NCI-H1436 treated with DMSO at 0.1 percent for 48 hours (cell line): ENCODE measurements around the gene ANO4.

Experiments
- DNase-seq: peaks from one replicate; lab custom pipeline; 2025; lab: John Stamatoyannopoulos, UW

ANO4 gene

DNA sequence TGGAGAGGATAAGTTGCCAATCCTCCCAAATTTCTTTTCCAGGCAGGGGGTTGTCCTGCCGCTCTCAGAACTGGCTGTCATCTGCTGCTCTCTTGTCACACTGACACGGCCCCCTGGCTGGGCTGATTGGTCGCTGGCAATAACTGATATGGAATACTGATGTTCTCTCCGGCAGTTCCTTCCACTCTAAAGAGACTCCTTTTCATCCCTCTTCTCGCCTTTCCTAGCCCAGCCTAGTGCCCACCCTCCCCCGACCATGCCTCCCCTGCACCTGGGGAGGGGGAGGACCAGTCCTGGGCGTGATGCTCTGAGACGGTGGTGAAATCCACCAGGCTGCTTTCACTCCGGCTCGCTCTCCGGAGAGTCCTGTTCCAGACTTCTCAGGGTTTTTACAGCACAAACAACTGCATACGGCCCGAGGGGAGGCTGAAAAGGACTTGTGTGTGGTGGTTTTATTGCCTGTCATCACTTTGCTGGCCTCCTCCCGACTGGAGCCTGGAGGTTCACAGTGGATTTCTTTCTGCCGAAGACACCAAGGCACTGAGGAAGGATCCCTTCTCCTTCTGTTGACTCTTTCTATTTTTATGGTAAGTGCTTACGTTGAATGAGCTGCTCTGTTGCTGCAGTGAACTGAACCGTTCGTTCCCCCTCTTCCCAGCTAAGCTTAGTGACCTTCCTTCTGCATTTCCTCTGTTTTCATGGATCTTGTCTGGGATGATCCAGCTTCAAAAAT lies at the start of gene ANO4:
Gene ANO4 (plus strand): TSS at position 336 of the 733 bp plus-strand sequence. CDS start 107,010 bp downstream, outside the sequence.
- no peak for DNase-seq

DNA sequence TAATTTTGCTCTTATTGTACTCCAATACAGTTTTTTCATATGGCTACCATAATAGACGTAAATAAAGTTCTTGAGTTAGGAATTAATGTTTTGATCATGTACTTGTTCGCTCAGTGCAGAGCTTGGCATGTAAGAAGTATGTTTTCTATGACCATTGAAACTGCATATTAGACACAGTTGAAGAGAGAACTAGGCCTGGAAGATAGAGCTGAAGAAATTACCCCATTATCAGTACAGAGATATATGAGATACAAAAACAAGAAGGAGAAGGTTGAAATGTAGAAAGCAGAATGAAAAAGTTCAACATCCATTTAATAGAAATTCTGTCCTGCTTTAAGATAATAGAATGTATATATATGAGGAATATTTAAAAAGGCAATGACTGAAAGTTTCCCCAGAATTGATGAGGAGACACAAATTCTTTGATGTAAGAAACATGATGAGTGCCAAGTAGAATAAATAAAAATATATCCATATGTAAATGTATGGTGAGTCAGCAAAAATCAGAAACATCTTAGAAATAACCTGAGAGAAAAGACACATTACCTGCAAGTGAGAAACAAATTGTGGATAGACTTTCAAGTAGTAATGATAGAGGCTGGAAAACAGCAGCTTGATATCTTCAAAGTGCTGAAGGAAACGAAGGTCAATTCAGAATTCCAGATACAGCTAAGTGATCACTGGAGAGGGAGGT lies 49.1 kb upstream of the ANO4 start:
- no peak for DNase-seq

DNA sequence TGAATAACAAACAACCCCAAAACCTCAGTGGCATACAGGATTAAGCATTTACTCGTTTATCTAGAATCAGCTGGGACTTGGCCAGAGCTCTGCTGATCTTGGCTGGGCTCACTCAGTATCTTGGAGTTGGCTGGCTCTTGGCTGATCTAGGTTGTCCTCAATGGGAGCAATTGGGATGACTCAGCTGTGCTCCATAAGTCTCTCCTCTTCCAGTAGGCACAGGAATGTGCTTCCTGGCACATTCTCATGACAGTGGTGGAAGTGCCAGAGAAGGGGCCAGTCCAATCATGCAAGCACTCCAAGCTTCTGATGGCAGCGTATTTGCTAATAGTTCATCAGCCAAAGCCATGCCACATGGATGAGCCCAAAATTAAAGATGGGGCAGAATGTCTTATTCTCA lies 41.7 kb upstream of the ANO4 start:
- no peak for DNase-seq

- DNase-seq: peak; percentile 28
Measured at GRCh38 chr12:100753837-100754236, 40.7 kb upstream of the ANO4 start.

- no peak for DNase-seq
Measured at GRCh38 chr12:100755186-100755585, 39.4 kb upstream of the ANO4 start.

- no peak for DNase-seq
Measured at GRCh38 chr12:100758083-100758482, 36.5 kb upstream of the ANO4 start.

- DNase-seq: no peak
Measured at GRCh38 chr12:100767371-100767770, 27.2 kb upstream of the ANO4 start.

DNA sequence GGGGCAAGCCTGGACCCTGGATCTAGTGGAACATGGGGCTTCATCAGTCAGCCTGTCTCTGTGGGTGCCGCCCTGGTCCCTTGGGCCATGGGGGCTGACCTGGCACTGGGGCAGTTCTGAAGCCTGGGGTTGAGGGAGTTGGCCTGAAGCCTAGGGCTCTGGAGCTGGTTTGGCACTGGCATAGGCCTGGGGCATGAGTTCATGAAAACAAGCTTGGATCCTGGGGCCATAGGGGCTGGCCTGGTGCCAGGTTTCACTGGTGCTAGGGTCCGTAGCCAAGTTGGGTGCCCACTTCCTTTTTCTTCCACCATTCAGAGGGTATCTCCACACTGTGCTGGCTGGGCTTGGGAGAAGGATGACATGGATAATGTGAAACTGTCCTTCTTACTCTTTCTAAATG lies 26.6 kb upstream of the ANO4 start:
- no peak for DNase-seq

DNA sequence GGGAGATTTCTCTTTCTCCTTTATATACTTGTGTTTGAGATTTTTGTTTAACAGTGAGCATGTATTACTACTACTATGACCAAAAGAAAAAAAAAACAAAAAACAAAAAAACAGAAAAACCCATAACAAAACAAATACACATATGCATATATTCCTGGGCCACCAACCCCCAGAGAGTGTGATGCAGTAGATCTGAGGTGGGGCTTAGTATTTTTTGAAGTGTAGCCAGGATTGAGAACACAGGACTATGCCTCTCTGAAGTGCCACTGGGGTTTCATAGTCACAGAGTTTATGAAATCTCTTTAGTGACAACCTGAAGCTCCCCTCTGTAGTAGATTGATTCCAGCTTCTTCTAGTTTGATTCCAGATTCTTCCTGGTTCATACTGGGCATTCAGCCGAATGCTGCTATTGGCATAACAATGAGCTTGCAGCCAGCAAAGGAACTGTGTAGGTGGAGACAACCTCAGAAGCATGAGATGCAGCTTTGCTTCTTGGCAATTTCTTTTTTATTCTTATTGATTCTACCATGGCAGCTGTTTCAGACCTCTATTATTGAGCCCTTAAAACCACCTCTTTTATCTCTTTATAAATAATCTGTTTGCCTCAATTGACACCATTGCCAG lies 15.5 kb upstream of the ANO4 start:
- no peak for DNase-seq

DNA sequence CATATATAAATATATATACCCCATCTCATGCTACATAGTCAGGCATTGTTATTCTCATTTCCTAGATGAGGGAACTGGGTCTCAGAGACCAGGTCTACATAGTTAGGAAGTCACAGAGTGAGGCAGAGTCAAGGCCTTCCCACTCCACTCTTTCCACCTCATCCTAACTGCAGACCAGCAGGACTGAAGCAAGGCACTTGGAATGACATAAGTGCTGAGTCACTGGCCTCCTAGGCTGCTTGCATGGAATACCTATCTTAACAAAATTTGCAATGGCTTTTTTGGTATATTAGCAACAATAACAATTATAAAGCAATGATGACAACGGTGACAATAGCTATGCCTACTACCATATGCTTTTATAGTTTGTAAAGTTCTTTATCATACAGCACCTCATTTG lies 5.4 kb upstream of the ANO4 start:
- no peak for DNase-seq

DNA sequence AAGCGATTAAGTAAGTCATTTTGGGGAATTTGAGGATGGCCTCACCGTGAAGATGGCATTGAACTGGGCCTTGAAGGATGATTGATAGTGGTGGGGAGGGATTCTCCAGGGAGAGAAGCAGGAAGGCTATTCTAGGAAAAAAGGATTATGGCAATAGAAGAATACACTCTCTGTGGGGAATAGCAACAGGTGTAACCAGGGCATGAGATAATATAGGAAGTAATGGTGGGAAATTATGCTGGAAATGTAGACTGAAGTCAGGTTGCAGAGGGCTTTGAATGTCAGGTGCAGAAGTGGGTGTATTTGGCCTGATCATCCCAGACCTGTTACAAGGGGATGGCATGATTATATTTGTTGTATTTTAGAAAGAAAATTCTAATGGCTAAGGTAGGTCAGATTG lies 4.6 kb upstream of the ANO4 start:
- DNase-seq: no peak

GRCh38 chr12:100790552-100790951 lies 4.0 kb upstream of the ANO4 start:
- no peak for DNase-seq

GRCh38 chr12:100793182-100793581 lies 1.4 kb upstream of the ANO4 start:
- no peak for DNase-seq

- no peak for DNase-seq
Measured at GRCh38 chr12:100795174-100795799, 711 bp downstream of the ANO4 start.

GRCh38 chr12:100795800-100796179 lies 1.2 kb downstream of the ANO4 start:
- no peak for DNase-seq

GRCh38 chr12:100796621-100797020 lies 2.0 kb downstream of the ANO4 start:
- no peak for DNase-seq

DNA sequence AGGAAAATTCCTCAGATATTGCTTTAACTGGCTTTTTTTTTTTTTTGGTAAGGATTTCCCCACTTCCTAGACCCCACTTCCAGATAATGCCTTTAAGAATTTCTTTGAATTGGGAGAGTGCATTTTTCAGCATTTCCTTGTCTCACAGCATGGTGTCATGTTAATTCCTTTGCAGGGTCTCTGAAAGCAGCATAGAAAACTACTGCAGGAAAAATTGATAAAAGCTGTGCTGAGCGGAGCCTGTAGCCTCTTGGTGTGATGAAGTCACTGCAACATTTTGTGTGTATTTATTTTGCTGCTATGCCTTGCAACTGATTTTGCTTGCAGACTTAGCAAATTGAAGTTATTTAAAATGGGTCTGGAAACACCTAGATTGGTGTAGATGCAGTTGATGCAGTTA lies 2.7 kb downstream of the ANO4 start:
- DNase-seq: no peak

DNA sequence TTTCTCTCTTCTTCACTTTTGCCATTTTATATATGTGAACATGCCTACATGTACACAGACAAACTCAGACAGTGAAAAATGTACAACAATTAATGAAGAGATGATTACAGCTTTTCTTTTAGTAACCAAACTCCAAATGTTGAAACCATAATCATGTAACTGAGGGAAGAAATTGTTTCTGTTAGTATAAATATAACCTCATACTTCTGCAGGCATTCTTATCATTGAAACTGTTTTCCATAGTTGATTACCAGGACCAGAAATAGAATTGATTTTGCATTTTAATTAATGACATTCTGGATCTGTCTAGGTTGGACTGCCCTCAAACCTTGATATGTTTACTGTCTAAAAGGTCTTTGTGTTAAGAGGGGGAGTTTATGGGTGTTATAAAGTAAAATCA lies 3.2 kb downstream of the ANO4 start:
- no peak for DNase-seq

- no peak for DNase-seq
Measured at GRCh38 chr12:100798286-100799160, 3.9 kb downstream of the ANO4 start.

DNA sequence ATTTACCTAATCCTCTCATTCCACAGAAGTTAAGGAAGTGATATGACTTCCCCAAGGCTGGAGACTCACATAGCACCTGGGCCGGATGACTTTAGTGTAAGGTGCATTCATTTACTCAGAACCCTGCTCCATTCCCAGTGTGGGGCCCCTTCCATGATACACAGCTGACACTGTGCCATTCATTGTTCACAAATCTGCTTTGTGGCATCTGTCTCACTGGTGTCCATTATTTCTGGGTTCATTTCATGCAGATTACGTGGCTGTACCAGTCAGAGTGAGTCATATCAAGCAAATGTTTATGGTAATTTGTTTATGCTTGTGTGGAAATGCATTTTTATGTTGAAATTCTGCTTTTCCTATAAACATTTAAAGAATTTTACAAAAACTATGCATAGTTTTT lies 5.2 kb downstream of the ANO4 start:
- no peak for DNase-seq

- DNase-seq: no peak
Measured at GRCh38 chr12:100800723-100801122, 6.1 kb downstream of the ANO4 start.

DNA sequence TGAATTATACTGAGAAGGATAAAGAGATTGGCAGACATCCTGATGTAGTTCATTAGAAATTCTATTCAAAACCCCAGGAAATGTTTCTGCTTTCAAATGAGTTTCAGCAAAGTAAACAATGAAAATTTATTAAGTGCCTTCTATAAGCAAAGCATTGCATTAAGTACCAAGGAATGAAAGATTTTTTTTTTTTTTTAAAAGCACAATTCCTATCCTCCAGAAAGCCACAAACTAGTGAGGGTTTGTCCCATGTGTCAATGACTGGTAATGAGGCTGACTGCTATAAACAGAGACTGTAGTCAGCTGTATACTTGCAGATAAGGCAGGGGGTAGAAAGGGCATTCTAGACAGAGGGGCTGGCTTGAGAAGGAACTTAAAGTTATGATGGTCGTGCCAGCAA lies 6.7 kb downstream of the ANO4 start:
- DNase-seq: no peak
